ENCODE measurements around the gene TMEM52.

The TMEM52 gene

GRCh38 chr1:1906185-1907097, 12.6 kb downstream of the TMEM52 start:
- no peak overlapping the region for H3K4me3 ChIP-seq (ENCODE audit: low read depth, low read length)
- peak; percentile 97 for TF ChIP-seq CTCF (IDR thresholded peaks at IDR 0.05; ENCODE audit: borderline replicate concordance, insufficient read depth, low read depth, low read length)

GRCh38 chr1:1903224-1903623, 15.9 kb downstream of the TMEM52 start:
- TF ChIP-seq CTCF (IDR thresholded peaks at IDR 0.05; ENCODE audit: borderline replicate concordance, insufficient read depth, low read depth, low read length) = no peak

GRCh38 chr1:1901641-1902294, 17.3 kb downstream of the TMEM52 start:
- H3K4me3 ChIP-seq (ENCODE audit: low read depth, low read length) = no peak overlapping the region
- TF ChIP-seq CTCF (IDR thresholded peaks at IDR 0.05; ENCODE audit: borderline replicate concordance, insufficient read depth, low read depth, low read length) = no peak

More at GRCh38 chr1:1903224-1903623, 15.9 kb downstream of the TMEM52 start:
- no peak overlapping the region for H3K4me3 ChIP-seq (ENCODE audit: low read depth, low read length)

DNA sequence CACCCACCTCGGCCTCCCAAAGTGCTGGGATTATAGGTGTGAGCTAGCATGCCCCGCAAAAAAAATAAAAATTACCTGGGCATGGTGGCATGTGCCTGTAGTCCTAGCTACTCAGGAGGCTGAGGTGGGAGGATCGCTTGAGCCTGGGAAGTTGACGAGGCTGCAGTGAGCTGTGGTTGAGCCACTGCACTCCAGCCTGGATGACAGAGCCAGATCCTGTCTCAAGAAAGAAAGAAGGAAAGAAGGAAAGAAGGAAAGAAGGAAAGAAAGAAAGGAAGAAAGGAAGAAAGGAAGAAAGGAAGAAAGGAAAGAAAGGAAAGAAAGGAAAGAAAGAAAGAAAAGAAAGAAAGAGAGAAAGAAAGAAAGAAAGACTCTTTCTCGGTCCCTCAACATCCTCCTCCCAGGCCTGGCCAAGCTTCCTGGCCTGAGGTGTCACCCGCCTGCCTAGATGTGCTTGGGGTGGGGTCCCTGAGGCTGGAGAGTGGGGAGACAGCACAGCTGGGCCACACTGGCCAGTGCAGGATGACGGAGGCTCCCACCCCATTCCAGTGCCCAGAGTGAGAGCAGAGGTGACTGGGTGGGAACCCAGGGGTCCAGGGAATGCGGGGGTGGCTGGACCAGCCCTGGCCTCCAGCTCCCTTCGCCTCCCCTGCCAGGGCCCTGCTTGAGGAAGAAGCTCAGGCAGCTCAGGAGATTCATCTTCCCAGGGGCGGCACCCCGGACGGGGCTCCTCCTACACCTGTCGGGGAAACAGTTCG, 18.0 kb downstream of the TMEM52 start:
- H3K4me3 ChIP-seq (ENCODE audit: low read depth, low read length) = no peak overlapping the region
- TF ChIP-seq CTCF (IDR thresholded peaks at IDR 0.05; ENCODE audit: borderline replicate concordance, insufficient read depth, low read depth, low read length) = no peak

- no peak overlapping the region for H3K4me3 ChIP-seq (ENCODE audit: low read depth, low read length)
- no peak for TF ChIP-seq CTCF (IDR thresholded peaks at IDR 0.05; ENCODE audit: borderline replicate concordance, insufficient read depth, low read depth, low read length)
These were observed 19.1 kb downstream of the TMEM52 start for GRCh38 chr1:1899967-1900327.

- H3K4me3 ChIP-seq (ENCODE audit: low read depth, low read length) = no peak overlapping the region
- TF ChIP-seq CTCF (IDR thresholded peaks at IDR 0.05; ENCODE audit: borderline replicate concordance, insufficient read depth, low read depth, low read length) = peak; percentile 53
These were observed 19.7 kb downstream of the TMEM52 start for GRCh38 chr1:1899266-1899966.
